HG03066 (cell line): ENCODE measurements around the gene PLEKHM3.

Source experiments
- ATAC-seq: cut with Tn5 transposase; IDR thresholded peaks from one replicate; pipeline ENCODE4 v1.9.1; 2021; ENCODE audit warnings: low read depth; ENCODE audit not compliant: unreplicated experiment

Gene PLEKHM3, protein sequence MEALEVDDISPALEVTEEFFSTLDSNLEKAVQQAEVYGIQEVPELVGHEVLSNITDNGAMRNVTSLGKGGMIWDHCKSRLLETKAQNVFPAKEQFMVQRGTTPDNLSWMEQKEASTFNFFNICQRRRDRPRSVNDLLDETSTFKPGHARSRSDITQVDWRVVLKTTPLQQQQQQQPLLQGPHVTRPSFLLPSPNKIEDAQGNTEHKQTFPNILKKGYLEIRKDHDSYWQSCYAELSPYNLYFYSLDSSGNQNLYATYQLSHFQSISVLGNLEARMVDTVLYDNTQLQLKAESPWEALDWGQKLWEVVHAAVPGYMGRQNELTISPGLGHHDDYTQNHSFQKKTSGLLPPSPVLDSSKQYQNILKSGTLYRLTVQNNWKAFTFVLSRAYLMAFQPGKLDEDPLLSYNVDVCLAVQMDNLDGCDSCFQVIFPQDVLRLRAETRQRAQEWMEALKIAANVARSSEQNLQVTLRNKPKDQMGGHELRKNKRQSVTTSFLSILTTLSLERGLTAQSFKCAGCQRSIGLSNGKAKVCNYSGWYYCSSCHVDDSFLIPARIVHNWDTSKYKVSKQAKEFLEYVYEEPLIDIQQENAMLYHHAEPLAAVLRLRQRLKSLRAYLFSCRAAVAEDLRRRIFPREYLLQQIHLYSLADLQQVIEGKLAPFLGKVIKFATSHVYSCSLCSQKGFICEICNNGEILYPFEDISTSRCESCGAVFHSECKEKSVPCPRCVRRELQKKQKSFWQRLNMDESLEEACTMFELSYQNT

DNA sequence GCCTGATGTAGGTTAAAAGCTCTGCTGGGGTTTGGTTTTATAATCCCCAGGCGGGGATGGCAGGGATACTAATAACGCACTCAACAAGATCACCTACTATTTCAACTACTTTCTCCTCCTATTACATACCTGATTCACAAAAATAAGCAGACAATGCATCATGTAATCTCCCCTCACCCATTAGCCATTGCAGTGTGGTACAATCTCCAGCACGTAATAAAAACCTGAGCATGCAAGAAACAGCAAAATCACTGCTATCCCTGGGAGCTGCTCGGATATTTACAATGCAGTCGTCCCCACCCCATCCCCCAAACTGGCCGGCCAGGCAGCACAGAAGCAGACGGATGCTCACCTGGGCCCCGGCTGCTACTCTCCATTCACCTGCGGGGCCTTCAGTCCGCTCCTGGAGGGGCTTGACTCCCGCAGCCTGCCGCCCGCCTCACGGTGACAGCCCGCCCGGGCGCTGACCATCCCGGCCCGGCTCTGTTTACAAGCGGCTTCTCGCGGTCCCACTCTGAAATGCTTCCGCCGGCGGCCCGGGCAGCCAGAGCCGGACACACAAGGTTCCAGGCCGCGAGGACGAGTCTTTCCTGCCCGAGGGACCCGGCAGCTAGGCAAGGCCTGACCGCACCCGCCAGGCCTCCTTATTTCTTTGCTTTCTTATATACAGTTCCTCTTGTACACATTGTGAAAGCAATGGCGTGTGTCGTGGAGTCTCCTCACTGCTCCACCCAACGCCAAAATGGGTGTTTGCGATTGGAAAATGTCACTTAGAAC lies at the start of gene PLEKHM3:
TSS of gene PLEKHM3 (minus strand) at position 491 of the 777 bp plus-strand sequence. CDS start 23,888 bp downstream, outside the sequence.
- ATAC-seq, result peak; percentile 88

DNA sequence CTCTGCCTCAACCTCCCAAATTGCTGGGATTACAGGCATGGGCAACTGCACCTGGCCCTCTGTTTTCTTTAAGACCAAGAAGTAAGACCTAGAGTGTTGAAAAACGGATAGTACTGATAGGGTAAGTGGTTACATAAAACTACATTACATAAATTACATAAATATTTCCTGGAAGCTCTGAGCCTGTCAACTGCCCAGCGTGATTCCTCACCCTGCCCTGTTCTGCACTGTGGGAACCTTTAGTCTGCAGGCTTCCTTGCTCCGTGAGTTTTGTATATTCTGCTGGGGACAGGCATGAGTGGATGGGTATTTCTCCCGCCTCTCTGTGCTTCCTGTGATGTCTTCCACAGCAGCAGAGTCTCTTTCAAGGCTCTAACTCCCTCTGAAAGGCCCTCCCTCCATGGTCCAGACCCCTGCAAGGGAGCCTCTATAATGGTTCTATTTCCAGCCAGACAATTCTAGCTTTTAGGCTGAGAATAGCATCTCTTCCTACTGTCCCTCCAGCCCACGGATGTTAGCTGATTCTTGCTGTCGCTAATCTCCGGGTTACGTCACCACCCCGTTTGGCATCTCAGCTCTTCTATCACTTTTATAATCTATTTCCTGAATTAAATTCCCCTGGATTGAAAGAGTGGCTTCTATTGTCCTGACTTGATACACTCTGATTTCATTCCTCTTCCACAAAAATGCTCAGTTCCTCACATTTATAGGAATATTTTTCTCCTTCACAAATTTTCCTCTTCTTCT lies 49.5 kb upstream of the PLEKHM3 start:
- no peak for ATAC-seq

DNA sequence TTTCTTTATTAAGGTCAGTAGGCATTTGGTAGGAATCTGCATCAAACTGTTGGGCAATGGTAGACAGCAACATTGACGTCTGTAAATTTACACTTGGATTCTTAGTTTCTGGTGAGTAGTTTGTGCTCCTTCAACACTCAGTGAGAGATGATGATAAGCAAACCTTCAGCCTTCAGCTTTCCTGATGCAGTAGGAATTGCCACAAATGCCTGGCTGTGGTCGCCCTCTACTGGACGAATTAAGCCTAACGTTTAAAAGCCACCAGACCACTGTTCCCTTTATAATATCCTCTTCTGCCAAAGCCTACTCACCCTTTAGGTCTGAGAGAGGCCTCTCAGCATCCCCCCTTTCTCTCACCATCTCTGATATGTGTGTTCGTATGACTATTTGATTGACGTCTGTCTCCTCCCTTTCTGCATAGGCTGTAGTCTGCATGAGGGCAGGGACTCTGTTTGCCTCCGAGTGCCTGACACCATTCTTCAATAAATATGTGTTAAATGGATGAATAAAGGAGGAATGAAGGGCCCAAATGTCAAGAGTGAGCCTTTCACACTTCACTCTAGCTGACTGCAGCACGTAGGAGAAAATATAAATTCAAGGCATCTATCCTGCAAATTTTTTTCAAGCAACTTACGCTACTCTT lies 47.0 kb upstream of the PLEKHM3 start:
- ATAC-seq, result peak; percentile 89

DNA sequence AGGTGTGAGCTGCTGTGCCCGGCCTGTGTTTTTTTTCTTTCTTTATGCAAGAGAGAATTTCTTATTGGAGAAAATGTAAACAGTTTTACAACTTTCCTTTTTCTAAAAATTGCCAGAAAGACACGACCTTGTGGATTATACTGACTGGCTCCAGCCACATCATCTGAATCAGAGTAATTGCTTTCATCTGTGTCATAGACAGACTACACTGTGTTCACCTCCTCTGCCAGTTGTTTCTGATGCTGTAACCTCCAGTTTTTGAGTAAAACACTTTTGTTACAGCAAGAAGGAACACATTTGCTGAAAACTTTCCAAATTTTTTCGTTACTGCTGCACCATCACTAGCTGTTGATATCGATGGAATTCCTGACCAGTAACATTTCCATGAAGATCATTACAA lies 43.9 kb upstream of the PLEKHM3 start:
- no peak for ATAC-seq

DNA sequence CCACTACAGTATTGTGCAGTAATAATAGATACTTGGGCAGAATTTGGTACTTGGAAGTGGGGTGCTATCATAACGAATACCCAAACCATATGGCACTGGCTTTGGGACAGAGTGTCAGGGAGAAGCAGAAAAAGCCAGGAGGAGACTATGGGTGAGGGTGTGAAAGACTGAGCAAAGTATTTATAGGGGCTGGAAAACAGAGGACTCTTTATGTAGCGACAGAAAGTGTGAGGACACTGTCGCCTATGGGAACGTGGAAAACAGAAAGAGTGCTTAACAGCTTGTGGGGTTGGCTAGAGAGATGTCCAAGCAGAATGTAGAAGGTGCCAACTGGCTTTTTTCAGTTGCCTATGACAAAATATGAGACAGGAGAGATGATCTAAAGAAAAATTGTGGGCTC lies 40.7 kb upstream of the PLEKHM3 start:
- no peak for ATAC-seq

DNA sequence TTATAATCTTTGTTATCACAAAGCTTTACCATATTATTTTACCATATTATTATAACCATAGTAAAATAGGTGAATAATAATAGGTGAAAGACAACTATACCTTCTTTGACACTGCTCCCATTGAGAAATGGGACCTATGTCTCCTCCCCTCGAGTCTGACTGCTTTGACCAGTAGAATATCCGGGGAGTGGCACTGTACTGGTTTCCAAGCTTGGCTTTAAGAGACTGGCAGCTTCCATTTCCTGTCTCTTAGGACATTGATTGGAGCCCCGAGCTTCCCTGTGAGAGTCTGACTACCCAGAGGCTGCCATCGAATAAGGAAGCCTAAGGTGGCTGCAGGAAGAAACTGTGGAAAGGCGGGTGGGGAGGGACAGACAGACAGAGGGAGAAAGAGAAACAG lies 40.1 kb upstream of the PLEKHM3 start:
- ATAC-seq, result no peak

DNA sequence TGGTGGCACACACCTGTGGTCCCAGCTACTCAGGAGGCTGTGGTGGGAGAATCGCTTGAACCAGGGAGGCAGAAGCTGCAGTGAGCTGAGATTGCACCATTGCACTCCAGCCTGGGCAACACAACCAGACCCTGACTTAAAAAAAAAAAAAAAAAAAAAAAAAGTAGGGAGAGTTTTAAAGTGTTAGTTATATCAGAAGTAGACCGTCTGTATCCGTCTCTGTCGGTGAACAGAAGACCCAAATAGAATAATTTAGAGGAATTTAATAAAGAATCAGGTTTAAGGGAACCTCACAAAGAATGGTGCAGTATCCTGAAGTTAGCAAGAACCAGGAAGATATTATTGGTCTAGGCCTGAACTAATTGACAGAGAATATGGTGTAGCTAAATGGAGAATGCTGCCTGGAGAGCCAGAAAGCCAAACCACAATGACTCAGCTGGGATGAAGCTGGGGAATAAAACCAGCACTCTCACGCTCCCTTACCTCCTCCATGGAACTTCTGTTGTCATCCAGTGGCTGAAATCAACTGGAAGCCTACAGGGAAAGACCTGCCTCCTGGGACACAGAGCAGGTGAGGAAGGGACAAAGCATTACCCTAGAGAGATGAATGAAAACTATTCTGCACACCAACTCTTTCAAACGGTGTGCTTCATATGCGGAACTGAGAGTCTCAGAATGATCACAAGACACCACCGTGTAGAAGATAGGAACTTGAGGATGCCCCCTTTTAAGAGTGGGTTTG lies 39.1 kb upstream of the PLEKHM3 start:
- ATAC-seq, result peak; percentile 88

DNA sequence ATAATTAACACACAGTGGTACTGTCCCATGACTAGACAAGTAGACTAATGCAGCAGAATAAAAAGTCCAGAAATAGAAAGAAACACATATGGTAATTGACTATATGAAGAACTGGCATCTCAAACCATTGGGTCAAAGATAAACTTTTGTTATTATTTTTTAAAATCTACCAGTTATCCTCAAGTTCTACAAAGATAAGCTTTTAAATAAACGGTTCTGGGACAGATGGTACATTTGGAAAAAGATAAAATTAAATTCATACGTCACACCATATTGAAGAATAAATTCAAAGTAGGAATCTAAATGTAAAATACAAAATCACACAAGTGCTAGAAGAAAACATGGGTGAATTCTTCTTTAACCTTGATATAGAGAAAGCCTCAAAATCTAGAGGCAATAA lies 37.6 kb upstream of the PLEKHM3 start:
- no peak for ATAC-seq

DNA sequence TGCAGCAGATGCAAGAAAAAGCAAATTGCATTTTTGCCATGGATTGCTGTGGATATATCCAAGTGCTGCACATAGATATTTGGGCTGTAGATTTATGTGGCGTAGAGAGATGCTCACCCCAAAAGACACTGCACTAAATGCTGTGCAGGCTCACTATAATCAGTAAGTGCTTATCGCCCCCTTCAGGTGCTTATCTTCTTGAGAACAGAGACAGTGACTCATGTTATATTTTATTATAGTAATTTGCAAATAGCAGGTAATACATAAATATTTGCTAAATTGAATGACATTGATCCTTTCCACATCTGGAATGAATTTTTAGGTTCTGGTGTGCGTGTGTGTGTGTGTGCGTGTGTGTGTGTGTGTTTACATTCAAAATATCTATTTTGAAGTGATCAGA lies 36.8 kb upstream of the PLEKHM3 start:
- no peak for ATAC-seq

DNA sequence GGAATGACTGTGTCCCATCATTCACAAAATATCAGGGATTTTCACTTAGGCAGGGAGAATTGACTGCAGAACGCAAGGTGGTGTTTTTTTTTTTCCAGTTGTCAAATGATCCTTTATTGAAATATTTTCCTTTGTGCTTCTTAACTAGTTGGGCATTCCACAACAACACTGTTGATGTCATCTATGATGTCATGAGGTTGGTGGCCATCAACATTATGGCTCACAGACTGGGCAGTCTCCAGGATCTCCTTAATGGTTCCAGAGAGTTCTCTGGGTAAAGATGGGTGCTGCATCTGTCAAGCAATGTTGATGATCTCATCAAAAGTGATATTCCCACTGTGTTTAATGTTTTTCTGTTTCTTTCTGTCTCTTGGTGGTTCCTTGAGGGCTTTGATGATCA lies 31.8 kb upstream of the PLEKHM3 start:
- no peak for ATAC-seq

DNA sequence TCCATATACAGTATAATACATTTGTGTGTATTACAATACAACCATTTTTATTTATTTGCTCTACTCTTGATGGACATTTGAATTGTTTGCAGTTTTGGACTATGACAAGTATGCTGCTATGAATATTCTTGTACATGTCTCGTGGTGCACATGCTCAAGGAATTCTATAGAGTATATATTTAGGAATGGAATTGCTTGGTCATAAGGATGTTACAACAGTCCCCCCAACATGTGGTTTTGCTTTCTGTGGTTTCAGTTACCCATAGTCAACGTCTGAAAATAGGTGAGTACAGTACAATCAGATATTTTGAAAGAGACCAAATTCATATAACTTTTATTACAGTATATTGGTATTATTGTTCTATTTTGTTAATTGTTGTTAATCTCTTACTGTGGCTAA lies 24.1 kb upstream of the PLEKHM3 start:
- ATAC-seq, result no peak

DNA sequence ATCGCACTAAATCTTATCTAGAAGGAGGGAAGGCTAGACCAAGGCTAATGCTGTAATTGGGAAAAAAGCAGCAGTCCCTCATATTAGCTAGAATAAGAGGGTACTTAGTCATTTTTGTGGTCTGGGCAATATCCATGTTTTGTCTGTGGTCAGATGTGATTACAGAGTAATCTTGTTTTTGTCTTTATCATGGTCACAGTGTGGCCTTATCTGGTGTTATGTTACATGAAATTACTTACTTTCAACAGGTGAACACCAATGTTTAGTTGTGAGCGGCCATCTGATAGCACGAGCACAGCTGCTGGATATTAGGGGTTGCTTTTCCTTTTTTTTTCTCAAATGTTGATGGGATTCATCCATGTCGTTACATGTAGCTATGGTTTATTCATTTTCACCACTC lies 23.7 kb upstream of the PLEKHM3 start:
- no peak for ATAC-seq

DNA sequence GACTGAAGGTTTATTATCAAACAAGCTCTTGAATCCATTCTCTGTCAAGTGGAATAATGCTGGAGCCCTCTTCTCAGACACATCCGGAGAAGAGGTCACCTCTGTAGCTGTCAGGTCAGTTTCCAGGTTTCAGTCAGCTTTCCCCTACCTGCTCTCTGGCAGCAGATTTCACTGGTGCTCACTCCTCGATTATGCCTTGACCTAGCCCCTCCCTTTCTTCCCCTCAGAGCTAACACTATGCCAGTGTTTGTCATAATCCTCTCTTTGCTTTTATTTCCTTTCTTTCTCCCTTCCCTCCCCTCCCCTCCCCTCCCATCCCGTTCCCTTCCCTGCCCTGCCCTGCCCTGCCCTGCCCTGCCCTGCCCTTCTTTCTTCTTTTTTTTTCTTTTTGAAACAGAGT lies 22.5 kb upstream of the PLEKHM3 start:
- no peak for ATAC-seq

DNA sequence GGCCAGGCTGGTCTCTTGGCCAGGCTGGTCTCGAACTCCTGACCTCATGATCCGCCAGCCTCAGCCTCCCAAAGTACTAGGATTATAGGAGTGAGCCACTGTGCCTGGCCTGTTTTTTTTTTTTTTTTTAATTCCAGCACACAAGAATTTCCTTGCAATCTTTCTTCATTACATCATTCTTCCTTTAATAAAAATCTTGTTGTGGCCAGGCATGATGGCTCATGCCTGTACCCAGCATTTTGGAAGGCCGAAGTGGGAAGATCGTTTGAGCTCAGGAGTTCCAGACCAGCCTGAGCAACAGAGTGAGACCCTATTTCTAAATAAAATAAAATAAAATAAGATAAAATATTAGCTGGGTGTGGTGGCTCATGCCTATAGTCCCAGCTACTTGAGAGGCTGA lies 21.4 kb upstream of the PLEKHM3 start:
- no peak for ATAC-seq

DNA sequence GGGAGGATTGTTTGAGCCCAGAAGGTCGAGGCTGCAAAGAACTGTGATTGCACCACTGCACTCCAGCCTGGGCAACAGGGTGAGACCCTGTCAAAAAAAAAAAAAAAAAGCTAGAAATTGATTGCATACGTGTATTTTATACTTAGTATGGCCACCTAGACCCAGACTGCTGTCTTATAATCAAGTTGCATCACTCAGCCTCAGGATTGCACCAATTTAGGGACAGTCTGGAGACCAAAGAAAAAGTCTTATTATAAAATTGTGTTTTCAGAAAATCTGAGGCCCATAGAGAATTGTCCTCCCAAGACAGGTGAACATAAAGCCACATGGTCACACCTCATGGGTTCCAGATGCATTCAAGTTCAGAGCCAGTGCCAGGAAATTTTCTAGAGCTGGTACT lies 17.1 kb upstream of the PLEKHM3 start:
- no peak for ATAC-seq

DNA sequence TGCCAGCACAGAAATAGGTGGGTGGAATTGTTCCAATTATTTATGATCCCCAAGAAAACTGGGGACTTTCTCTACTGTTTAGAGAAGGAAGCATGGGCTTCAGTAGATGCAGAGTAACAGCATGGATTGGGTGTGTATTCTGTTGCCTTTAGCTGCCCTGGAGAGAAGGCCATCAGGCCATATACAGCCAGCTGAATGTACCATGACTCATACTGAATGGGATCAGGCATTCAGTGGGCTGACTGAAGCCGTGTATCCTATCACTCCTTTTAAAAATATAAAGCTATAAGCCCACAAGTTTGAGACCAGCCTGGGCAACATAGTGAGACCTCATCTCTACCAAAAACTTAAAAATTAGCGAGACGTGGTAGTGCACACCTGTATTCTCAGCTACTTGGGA lies 16.7 kb upstream of the PLEKHM3 start:
- ATAC-seq, result no peak

DNA sequence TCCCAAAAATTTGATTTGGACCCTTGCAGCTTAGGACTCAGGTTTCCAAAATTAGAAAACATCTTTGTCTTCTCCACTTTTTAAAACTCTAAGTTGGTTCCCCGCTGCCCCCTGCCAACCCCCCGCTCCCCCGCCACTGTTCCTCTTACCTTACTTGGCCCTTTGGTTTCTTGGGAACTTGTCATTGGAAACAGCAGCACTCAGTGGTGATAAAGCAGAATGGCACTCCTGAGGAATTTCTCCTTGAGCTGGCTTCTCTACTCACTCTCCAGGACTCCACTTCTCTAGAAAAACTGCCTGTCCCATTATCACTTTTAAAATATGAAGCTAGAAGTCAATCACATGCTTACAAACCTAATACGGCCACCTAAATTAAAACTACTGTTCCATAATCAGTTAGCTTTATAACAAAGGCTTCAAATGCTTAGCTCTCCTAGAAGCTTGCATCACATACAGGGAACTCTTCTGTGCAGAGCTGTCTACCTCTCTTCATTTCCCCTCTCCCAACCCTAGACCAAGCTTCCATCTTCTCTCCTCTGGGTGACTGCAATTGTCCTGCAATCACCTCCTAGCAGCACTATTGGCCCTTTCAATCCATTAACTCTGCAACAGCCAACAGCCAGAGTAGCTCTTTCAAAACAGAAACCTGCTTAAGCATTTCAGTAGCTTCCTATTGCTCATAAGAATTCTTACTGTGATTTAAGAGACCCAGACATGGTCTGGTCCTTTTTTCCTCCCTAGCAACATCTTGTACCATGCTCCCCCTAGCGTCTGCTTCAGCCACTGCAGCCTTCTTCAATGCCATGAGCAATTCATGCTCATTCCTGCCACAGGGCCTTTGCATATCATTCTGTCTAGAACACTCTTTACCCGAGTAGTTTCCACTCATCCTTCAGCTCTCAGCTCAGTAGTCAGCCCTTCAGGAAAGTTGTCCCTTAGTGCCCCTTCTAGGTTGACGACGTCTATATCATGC lies 15.2 kb upstream of the PLEKHM3 start:
- ATAC-seq, result no peak

DNA sequence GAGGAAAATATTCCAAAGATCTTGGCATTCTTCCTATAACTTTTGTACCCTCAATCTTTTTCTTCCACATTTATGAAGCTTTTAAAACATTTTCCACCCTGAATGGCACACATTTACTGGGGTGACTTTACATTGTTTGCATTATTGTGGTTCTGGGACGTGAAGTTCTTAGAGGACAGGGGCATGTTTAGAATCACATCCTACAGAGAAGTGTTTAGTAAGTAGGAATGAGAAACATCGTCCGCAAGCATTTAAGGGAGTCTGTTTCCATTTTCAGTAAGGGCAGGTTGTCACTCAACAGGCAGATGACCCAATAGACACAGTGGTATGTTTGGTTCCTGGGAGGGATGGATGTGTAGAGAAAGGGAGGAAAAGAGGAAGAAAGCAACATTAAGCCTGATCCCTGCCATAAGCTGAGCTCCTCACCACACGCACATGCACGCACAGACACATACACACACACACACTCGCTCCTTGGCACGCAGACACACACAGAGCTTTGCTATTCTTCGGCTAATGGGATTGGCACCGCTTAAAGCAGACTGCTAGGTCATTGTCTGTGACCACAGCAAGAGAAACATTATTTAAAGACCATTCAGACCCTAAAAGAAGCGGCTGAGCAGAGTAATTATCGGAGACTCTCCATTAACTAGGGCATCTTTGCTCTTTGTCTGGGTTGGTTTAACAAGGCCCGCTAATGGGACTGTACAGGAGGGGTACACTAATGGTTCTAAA lies 14.2 kb upstream of the PLEKHM3 start:
- ATAC-seq, result no peak
